ENCODE data around the gene DEFB132. TPM values are rescaled to one million over a fixed set of nuclear protein-coding genes. Genes with fewer than 3 reads are reported as not detected.

DEFB132 gene
- total and polyA plus RNA-seq, 2 experiments from 2014 or later = not detected

DNA sequence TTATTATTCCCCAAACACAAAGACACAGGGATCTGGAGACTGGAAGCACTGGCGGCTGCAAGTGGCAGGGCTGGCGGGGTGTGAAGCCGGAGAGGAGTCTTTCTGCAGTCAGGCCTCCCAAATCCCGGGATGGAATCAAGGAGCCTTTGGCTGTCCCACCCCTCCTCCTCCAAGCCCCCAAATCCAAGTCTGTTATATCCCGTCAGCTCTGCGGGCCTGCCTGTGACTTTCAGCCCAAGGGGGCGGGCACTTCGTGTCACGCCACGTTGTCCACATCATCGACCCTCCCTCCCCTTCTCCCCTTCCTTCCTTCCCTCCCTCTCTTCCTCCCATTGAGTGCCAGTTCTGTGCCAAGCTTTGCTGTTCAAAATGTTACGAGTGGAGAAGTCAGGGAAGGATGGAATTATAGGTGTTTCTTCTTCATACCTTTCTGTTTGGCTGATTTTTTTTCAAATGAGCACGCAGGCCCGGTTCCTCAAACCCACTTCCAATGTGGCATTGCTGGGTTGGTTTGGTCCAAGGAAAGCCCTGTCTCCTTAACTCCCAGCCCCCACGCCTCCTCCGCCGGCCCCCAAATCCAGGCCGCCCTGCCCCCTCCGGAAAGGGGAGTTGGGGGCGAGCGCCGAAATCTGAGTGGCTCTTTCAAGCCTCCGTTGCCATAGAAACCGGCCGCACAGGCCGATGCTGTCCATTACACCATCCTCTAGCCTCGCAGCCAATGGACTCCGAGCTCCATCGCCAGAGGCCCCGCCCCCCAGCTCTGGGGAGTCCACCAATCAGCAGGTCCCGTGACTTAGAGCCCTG, 52.5 kb downstream of the DEFB132 start (continued):
- TF ChIP-seq, protein P1, sequence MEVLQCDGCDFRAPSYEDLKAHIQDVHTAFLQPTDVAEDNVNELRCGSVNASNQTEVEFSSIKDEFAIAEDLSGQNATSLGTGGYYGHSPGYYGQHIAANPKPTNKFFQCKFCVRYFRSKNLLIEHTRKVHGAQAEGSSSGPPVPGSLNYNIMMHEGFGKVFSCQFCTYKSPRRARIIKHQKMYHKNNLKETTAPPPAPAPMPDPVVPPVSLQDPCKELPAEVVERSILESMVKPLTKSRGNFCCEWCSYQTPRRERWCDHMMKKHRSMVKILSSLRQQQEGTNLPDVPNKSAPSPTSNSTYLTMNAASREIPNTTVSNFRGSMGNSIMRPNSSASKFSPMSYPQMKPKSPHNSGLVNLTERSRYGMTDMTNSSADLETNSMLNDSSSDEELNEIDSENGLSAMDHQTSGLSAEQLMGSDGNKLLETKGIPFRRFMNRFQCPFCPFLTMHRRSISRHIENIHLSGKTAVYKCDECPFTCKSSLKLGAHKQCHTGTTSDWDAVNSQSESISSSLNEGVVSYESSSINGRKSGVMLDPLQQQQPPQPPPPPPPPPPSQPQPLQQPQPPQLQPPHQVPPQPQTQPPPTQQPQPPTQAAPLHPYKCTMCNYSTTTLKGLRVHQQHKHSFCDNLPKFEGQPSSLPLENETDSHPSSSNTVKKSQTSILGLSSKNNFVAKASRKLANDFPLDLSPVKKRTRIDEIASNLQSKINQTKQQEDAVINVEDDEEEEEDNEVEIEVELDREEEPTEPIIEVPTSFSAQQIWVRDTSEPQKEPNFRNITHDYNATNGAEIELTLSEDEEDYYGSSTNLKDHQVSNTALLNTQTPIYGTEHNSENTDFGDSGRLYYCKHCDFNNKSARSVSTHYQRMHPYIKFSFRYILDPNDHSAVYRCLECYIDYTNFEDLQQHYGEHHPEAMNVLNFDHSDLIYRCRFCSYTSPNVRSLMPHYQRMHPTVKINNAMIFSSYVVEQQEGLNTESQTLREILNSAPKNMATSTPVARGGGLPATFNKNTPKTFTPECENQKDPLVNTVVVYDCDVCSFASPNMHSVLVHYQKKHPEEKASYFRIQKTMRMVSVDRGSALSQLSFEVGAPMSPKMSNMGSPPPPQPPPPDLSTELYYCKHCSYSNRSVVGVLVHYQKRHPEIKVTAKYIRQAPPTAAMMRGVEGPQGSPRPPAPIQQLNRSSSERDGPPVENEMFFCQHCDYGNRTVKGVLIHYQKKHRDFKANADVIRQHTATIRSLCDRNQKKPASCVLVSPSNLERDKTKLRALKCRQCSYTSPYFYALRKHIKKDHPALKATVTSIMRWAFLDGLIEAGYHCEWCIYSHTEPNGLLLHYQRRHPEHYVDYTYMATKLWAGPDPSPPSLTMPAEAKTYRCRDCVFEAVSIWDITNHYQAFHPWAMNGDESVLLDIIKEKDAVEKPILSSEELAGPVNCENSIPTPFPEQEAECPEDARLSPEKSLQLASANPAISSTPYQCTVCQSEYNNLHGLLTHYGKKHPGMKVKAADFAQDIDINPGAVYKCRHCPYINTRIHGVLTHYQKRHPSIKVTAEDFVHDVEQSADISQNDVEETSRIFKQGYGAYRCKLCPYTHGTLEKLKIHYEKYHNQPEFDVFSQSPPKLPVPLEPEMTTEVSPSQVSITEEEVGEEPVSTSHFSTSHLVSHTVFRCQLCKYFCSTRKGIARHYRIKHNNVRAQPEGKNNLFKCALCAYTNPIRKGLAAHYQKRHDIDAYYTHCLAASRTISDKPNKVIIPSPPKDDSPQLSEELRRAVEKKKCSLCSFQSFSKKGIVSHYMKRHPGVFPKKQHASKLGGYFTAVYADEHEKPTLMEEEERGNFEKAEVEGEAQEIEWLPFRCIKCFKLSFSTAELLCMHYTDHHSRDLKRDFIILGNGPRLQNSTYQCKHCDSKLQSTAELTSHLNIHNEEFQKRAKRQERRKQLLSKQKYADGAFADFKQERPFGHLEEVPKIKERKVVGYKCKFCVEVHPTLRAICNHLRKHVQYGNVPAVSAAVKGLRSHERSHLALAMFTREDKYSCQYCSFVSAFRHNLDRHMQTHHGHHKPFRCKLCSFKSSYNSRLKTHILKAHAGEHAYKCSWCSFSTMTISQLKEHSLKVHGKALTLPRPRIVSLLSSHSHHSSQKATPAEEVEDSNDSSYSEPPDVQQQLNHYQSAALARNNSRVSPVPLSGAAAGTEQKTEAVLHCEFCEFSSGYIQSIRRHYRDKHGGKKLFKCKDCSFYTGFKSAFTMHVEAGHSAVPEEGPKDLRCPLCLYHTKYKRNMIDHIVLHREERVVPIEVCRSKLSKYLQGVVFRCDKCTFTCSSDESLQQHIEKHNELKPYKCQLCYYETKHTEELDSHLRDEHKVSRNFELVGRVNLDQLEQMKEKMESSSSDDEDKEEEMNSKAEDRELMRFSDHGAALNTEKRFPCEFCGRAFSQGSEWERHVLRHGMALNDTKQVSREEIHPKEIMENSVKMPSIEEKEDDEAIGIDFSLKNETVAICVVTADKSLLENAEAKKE (CRISPR knock-in tag; IDR thresholded peaks at IDR 0.05) = no peak

DNA sequence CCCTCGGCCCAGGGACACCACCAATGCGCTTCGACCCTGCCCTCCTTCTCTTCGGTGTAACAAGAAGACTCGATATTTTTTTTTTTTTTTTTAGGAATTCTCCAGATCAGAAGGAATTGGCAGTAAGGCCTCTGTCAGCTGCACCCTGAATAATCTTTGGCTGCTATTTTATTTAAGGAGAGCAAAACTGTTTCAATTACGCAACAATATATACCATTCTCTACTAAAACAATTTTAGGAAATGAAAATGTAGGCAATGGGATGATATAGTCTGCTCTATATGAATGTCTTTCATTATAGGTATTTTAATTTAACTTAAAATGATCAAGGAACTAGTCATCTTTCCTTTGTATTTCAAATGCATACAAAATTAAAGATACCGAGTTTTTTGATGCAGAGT, 53.1 kb downstream of the DEFB132 start:
- Mint-ChIP-seq H3K4me1 (peaks cover 24% of the 10 kb centered on the region), H3K27ac (no peak overlapping the region), H3K4me3 (peak overlapping the region; percentile 81; the same call in 2 of the 3 replicates), H3K27me3 (ENCODE audit: insufficient read depth, low read depth, poor library complexity) (peaks cover 4% of the 10 kb centered on the region), H3K9me3 (no peaks in the 10 kb centered on the region; the same call in 2 of the 3 replicates), H3K36me3 (ENCODE audit: low read depth) (no peaks in the 10 kb centered on the region; the same call in 2 of the 3 replicates)
- Histone ChIP-seq H3K79me2 (replicated peaks; ENCODE audit: insufficient read depth) (no peaks in the 10 kb centered on the region), H3K27ac (ENCODE audit: low read depth) (peak overlapping the region; percentile 11), H3K4me1 (ENCODE audit: insufficient read depth) (peaks cover 19% of the 10 kb centered on the region), H4K20me1 (replicated peaks; ENCODE audit: insufficient read depth) (no peaks in the 10 kb centered on the region), H3K9me2 (ENCODE audit: insufficient read depth) (no peaks in the 10 kb centered on the region), H3F3A (replicated peaks; ENCODE audit: low read depth) (peaks cover 8% of the 10 kb centered on the region), H3K27me3 (ENCODE audit: insufficient read depth) (no peaks in the 10 kb centered on the region), H3K36me3 (ENCODE audit: insufficient read depth) (no peaks in the 10 kb centered on the region), H3K4me2 (peak overlapping the region; percentile 27), H2AFZ (no peak overlapping the region), H3K4me3 (peak overlapping the region; percentile 19)
- DNase-seq (ENCODE audit: low spot score) = no peak
- ATAC-seq = no peak
- no peak for TF ChIP-seq EZH2phosphoT487 (IDR thresholded peaks at IDR 0.05; ENCODE audit: unreplicated experiment)
- no peak for TF ChIP-seq ZNF331 (CRISPR knock-in tag; IDR thresholded peaks at IDR 0.05; ENCODE audit: low read depth)
- TF ChIP-seq, protein P2, sequence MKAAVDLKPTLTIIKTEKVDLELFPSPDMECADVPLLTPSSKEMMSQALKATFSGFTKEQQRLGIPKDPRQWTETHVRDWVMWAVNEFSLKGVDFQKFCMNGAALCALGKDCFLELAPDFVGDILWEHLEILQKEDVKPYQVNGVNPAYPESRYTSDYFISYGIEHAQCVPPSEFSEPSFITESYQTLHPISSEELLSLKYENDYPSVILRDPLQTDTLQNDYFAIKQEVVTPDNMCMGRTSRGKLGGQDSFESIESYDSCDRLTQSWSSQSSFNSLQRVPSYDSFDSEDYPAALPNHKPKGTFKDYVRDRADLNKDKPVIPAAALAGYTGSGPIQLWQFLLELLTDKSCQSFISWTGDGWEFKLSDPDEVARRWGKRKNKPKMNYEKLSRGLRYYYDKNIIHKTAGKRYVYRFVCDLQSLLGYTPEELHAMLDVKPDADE (IDR thresholded peaks at IDR 0.05) = no peak
- no peak for TF ChIP-seq NANOG (IDR thresholded peaks at IDR 0.05; ENCODE audit: borderline replicate concordance)
- no peak for TF ChIP-seq POLR2AphosphoS5 (IDR thresholded peaks at IDR 0.05; ENCODE audit: low read depth)
- TF ChIP-seq CREB1 (CRISPR knock-in tag; IDR thresholded peaks at IDR 0.05; ENCODE audit: low read depth) = no peak
- no peak for TF ChIP-seq ZNF114 (CRISPR knock-in tag; IDR thresholded peaks at IDR 0.05)
- TF ChIP-seq, protein P3, sequence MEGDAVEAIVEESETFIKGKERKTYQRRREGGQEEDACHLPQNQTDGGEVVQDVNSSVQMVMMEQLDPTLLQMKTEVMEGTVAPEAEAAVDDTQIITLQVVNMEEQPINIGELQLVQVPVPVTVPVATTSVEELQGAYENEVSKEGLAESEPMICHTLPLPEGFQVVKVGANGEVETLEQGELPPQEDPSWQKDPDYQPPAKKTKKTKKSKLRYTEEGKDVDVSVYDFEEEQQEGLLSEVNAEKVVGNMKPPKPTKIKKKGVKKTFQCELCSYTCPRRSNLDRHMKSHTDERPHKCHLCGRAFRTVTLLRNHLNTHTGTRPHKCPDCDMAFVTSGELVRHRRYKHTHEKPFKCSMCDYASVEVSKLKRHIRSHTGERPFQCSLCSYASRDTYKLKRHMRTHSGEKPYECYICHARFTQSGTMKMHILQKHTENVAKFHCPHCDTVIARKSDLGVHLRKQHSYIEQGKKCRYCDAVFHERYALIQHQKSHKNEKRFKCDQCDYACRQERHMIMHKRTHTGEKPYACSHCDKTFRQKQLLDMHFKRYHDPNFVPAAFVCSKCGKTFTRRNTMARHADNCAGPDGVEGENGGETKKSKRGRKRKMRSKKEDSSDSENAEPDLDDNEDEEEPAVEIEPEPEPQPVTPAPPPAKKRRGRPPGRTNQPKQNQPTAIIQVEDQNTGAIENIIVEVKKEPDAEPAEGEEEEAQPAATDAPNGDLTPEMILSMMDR (conservative IDR thresholded peaks at IDR 0.05; ENCODE audit: low read depth in 2 of 2) = no peak

Data from GM23338 (cell line).